Pancreas (tissue), 10 donors: ENCODE results near the gene CX3CL1. TPM values are rescaled to one million over a fixed set of nuclear protein-coding genes. Genes with fewer than 3 reads are reported as not detected.

Experiments
- ATAC-seq, 4 donors: fragments of 200-7000 bp; cut with Tn5 transposase; one replicate each; pipeline versions ENCODE4 v1.8.0 to v1.9.1; 2020; ENCODE audit warnings: mild to moderate bottlenecking in 4 of 4, moderate library complexity in 4 of 4
- DNase-seq, 6 donors: peaks; one replicate each; pipeline ENCODE4 v3.0.0-alpha.2; 2020
- FAIRE-seq: peaks from 2 replicates; lab custom pipeline; 2012; peaks lifted over from hg19 to GRCh38; lab: Jason Lieb, UNC
- H3K27ac ChIP-seq, 4 donors: fragments of 200-600 bp; sonication (generic); 1 replicate in 3 of 4; 2 replicates in 1 of 4; pipeline versions ENCODE4 v1.5.0 to v1.8.0; 2020
- H3K27me3 ChIP-seq, 4 donors: fragments of 200-600 bp; one replicate each; pipeline ENCODE4 v1.8.0; 2021
- H3K36me3 ChIP-seq, 3 donors: fragments of 200-600 bp; sonication (generic) in 1 of 3; one replicate each; pipeline versions ENCODE4 v1.5.0 to v1.8.0; 2020 to 2021
- H3K4me1 ChIP-seq, 3 donors: fragments of 200-600 bp; one replicate each; pipeline ENCODE4 v1.8.0; 2021
- H3K4me3 ChIP-seq, 4 donors: fragments of 200-600 bp; sonication (generic) in 2 of 4; one replicate each; pipeline versions ENCODE4 v1.5.0 to v1.8.0; 2020 to 2021
- H3K9me3 ChIP-seq, 4 donors: fragments of 200-600 bp; one replicate each; pipeline ENCODE4 v1.8.0; 2021
- CTCF ChIP-seq, 4 donors: fragments of 200-600 bp; sonication (generic) in 3 of 4; IDR thresholded peaks; one replicate each; pipeline versions ENCODE4 v1.5.0 to v1.8.0; 2021; ENCODE audit warnings: antibody characterized with exemption in 4 of 4
- WGBS, 2 donors: extraction: QIAGEN DNeasy Blood & Tissue Kit; methylation state at CpG; one replicate each; pipeline ENCODE4 v1.1.7; 2013; 5-methylcytosine and 5-hydroxymethylcytosine counted together
- intact Hi-C, 3 donors: fragments of 100-400 bp; cut with DNase I; formaldehyde crosslinking; loops; one replicate each; pipeline versions ENCODE4 v1.11.1 to v1.14.2; 2022
- polyA plus RNA-seq, 2 donors: library from polyadenylated mRNA; stranded (reverse); fragments of 200-250 nt; gene quantifications; one replicate each; pipeline ENCODE4 v1.2.3, GENCODE V29; 2013
- total RNA-seq, 6 donors: library from RNA; stranded (reverse); fragmentation: NEBNext Ultra II Directional in 4 of 6; extraction: Animal tissue kit (Norgen Biotek cat#: 25700) in 4 of 6; gene quantifications; one replicate each; pipeline versions ENCODE4 v1.2.1 to v1.2.4, GENCODE V29; 2021 to 2023
- donor health status: healthy with polysubstance abuse.
- donor health status: DM: no; HTN: no; CAD: no; lungs with moderate emphysema.
- donor health status: DM: no; HTN: no; CAD: no.
- donor health status: control.
- donor health status: control.
- donor health status: Bipolar disorder and iron deficiency.
- donor health status: DM: yes; HTN: yes; CAD: no.
- donor health status: DM: no; HTN: no; CAD: no.
- donor health status: DM: no; HTN: no; CAD: no.
- donor health status: DM: yes; HTN: yes; CAD: no.

CX3CL1 gene
- total and polyA plus RNA-seq, 8 donors = 4.6 to 21.3 (median 7.4) TPM

- FAIRE-seq (no peak), DNase-seq (no peak), ATAC-seq (no peak)
- Histone ChIP-seq H3K27ac (no peak overlapping the region), H3K4me1 (no peaks in the 10 kb centered on the region), H3K9me3 (no peaks in the 10 kb centered on the region), H3K4me3 (no peak overlapping the region), H3K27me3 (no peaks in the 10 kb centered on the region), H3K36me3 (no peaks in the 10 kb centered on the region)
- 71 to 88% methylated on average over 2 of the region's 2 CpGs for WGBS, 2 donors
- TF ChIP-seq CTCF (IDR thresholded peaks at IDR 0.05) = no peak
- intact Hi-C loops = no loop called here
These were observed 24.0 kb upstream of the CX3CL1 start for GRCh38 chr16:57348327-57348726.

GRCh38 chr16:57349212-57350031, 22.9 kb upstream of the CX3CL1 start:
- no peaks in the 10 kb centered on the region for H3K4me1 ChIP-seq
- H3K9me3 ChIP-seq = no peaks in the 10 kb centered on the region
- intact Hi-C loops = no loop called here
- FAIRE-seq (no peak), DNase-seq (no peak), ATAC-seq (peak in 1 of 4 donors; percentile 39)
- H3K27ac ChIP-seq = no peak overlapping the region
- no peak overlapping the region for H3K4me3 ChIP-seq
- TF ChIP-seq CTCF (IDR thresholded peaks at IDR 0.05) = no peak
- WGBS, 2 donors = 51 to 56% methylated on average over 14 of the region's 14 CpGs
- no peaks in the 10 kb centered on the region for H3K36me3 ChIP-seq
- H3K27me3 ChIP-seq = no peaks in the 10 kb centered on the region

GRCh38 chr16:57352636-57353047, 19.6 kb upstream of the CX3CL1 start:
- FAIRE-seq = no peak
- Histone ChIP-seq H3K9me3 (no peaks in the 10 kb centered on the region), H3K4me3 (no peak overlapping the region), H3K27me3 (no peaks in the 10 kb centered on the region), H3K4me1 (no peaks in the 10 kb centered on the region), H3K36me3 (no peaks in the 10 kb centered on the region), H3K27ac (no peak overlapping the region)
- no peak for TF ChIP-seq CTCF (IDR thresholded peaks at IDR 0.05)
- no peak for DNase-seq
- intact Hi-C loops = no loop called here
- no peak for ATAC-seq
- 64 to 69% methylated on average over 6 of the region's 6 CpGs for WGBS, 2 donors

- WGBS, 2 donors = 87 to 89% methylated on average over 7 of the region's 7 CpGs
- no peak for TF ChIP-seq CTCF (IDR thresholded peaks at IDR 0.05)
- DNase-seq (no peak), FAIRE-seq (no peak), ATAC-seq (no peak)
- H3K9me3 ChIP-seq = no peaks in the 10 kb centered on the region
- no peak overlapping the region for H3K27ac ChIP-seq
- H3K4me3 ChIP-seq = no peak overlapping the region
- intact Hi-C loops = no loop called here
- no peaks in the 10 kb centered on the region for H3K36me3 ChIP-seq
- no peaks in the 10 kb centered on the region for H3K27me3 ChIP-seq
- no peaks in the 10 kb centered on the region for H3K4me1 ChIP-seq
These were observed 18.0 kb upstream of the CX3CL1 start for GRCh38 chr16:57354311-57354710.

GRCh38 chr16:57355898-57356414, 16.3 kb upstream of the CX3CL1 start:
- no peak overlapping the region for H3K4me3 ChIP-seq
- TF ChIP-seq CTCF (IDR thresholded peaks at IDR 0.05) = no peak
- FAIRE-seq (no peak), ATAC-seq (no peak), DNase-seq (no peak)
- 81 to 82% methylated on average over 5 of the region's 5 CpGs for WGBS, 2 donors
- H3K36me3 ChIP-seq = no peaks in the 10 kb centered on the region
- no peak overlapping the region for H3K27ac ChIP-seq
- no peaks in the 10 kb centered on the region for H3K9me3 ChIP-seq
- intact Hi-C loops = no loop called here
- no peaks in the 10 kb centered on the region for H3K4me1 ChIP-seq
- no peaks in the 10 kb centered on the region for H3K27me3 ChIP-seq
